Measurements from ENCODE around the gene ZFYVE28.

DNA sequence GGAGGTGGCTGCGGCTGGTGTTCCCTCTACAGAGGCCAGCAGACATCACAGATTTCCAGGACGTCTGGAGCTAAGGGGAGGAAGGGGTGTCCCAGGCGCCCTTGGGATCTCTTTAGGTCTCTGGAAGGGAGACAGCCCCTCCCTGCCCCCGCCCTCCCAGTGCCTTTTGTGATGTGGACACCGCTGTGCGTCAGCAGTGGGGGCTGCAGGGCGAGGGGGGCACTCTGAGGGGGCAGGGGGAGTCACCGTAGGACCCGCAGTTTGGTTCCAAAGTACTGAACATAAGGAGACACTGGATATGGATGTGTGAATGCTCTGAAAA is 130.9 kb downstream of the ZFYVE28 start:
- TF ChIP-seq EGR1 (IDR thresholded peaks at IDR 0.05; ENCODE audit: borderline replicate concordance in 1 of 2, low read depth in 2 of 2, low read length in 2 of 2), result no peak
- TF ChIP-seq POLR2AphosphoS5 (IDR thresholded peaks at IDR 0.05; ENCODE audit: low read length), result no peak
- TF ChIP-seq REST (IDR thresholded peaks at IDR 0.05; ENCODE audit: low read depth, low read length), result no peak
- TF ChIP-seq, protein P1, sequence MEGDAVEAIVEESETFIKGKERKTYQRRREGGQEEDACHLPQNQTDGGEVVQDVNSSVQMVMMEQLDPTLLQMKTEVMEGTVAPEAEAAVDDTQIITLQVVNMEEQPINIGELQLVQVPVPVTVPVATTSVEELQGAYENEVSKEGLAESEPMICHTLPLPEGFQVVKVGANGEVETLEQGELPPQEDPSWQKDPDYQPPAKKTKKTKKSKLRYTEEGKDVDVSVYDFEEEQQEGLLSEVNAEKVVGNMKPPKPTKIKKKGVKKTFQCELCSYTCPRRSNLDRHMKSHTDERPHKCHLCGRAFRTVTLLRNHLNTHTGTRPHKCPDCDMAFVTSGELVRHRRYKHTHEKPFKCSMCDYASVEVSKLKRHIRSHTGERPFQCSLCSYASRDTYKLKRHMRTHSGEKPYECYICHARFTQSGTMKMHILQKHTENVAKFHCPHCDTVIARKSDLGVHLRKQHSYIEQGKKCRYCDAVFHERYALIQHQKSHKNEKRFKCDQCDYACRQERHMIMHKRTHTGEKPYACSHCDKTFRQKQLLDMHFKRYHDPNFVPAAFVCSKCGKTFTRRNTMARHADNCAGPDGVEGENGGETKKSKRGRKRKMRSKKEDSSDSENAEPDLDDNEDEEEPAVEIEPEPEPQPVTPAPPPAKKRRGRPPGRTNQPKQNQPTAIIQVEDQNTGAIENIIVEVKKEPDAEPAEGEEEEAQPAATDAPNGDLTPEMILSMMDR (IDR thresholded peaks at IDR 0.05 in 2 of 3, conservative IDR thresholded peaks at IDR 0.05 in 1 of 3; ENCODE audit: control insufficient read depth in 2 of 3, extremely low read depth in 1 of 3, insufficient read depth in 1 of 3, low read depth in 3 of 3, low read length in 3 of 3), result no peak
- no peak for TF ChIP-seq SMC3 (IDR thresholded peaks at IDR 0.05; ENCODE audit: borderline replicate concordance, low read length)
- no peak for TF ChIP-seq YY1 (IDR thresholded peaks at IDR 0.05; ENCODE audit: low read depth, low read length)
- no peak for TF ChIP-seq EZH2 (IDR thresholded peaks at IDR 0.05; ENCODE audit: borderline replicate concordance, control insufficient read depth, low read depth, low read length)
- TF ChIP-seq CREB1 (IDR thresholded peaks at IDR 0.05; ENCODE audit: low read depth), result no peak
- no peak for TF ChIP-seq GATAD2B (conservative IDR thresholded peaks at IDR 0.05; ENCODE audit: low read depth)
- TF ChIP-seq CHD2 (IDR thresholded peaks at IDR 0.05; ENCODE audit: borderline replicate concordance, low read depth, low read length), result no peak
- TF ChIP-seq IKZF2 (IDR thresholded peaks at IDR 0.05), result no peak
- TF ChIP-seq CBFB (IDR thresholded peaks at IDR 0.05; ENCODE audit: low read depth), result no peak
- TF ChIP-seq RAD21 (IDR thresholded peaks at IDR 0.05; ENCODE audit: insufficient read depth, low read depth, low read length), result no peak
- no peak for TF ChIP-seq ATF3 (IDR thresholded peaks at IDR 0.05; ENCODE audit: borderline replicate concordance, extremely low read depth, low read depth, low read length)

Data from GM12878 (cell line).